Stimulated activated CD4-positive, alpha-beta T cell treated with anti-CD3 and anti-CD28 coated beads, Interleukin-15, amount 100 ng/mL, for 48 hours (primary cell): ENCODE data around the gene INPP4A.
"Not testable (repeated sequence)": the region's sequence is repeated elsewhere in the genome, so short reads cannot be mapped to it uniquely, and the experiment has no call there.

Experiments
- DNase-seq, 2 donors: peaks; one replicate each; pipeline ENCODE4 v3.0.0-alpha.2; 2020; ENCODE audit warnings: low read depth in 2 of 2

Gene INPP4A

DNA sequence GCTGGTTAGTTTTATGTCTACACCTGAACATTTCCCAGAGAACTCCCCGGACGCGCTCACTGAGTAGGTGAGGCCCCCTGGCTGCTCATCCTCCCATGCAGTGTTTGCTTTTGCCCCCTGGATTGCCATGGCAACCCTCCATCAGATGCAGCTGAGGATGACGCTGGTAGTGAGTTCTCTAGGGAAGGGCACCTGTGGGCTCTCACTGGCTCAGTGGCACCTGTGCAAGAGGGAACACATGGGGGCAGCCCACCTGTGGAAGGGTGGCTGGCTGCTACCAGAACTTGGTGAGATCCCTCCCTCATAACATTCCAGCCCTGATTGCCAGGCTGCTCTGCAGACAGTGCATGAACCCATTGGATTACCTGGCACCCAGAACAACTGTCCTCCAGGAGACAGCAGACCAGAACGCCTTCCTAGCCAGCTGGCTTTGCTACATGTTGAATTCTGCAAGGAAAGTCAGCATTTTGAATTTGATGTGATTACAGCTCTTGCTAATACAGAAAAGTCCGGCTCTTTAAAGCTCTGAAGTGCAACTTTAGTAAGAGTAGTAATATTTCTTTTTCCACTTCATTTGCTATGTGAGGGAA is 142.0 kb downstream of the INPP4A start:
- DNase-seq, result no peak

- DNase-seq, result no peak
Observed at GRCh38 chr2:98588880-98589431, 144.3 kb downstream of the INPP4A start.

GRCh38 chr2:98589489-98589888 is 144.8 kb downstream of the INPP4A start:
- no peak for DNase-seq

DNA sequence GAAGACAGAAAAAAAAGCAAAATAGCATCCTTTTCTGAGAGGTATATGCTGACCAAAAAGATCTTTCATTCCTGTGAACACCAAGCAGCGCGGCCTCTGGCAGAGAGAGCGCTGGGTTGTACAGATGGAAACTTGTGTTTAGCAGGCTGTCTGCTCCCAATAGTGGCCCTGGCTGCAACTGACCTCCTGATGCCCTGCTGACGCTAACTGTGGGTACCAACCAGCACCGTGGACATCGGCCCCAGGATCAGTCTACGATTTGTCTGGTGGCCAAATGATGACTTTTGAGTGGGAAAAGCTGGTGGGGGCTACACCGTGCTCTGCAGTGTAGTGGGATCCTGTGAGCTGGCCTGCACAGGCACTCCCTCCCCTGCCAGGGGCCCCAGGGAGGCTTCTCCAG is 147.9 kb downstream of the INPP4A start:
- DNase-seq, result no peak

GRCh38 chr2:98594665-98595064 is 150.0 kb downstream of the INPP4A start:
- not testable (repeated sequence) for DNase-seq

DNA sequence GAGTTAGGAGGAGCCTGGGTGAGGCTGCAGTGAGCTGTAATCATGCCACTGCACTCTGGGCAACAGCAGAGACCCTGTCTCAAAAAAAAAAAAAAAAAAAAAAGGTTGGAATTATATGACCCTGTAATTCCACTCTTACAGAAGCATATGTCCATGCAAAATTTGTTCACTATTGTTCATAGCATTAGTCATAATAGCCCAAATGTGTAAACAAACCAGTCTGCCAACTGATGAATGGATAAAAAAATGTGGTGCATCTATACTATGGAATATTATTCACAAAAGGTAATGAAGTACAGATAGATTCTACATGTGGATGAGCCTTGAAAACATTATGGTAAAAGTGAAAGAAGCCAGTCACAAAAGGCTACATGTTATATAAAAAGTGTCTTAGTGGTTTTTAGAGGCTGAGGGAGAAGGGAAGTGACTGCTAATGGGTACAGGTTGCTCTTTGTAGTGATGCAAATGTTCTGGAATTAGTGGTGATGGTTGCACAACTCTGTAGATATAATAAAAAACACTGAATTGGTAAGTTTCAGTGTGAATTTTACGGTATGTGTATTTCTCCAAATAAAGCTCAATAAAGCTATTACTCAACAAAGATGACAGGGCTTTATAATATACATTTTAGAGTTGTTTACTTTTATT is 154.2 kb downstream of the INPP4A start:
- no peak for DNase-seq

- no peak for DNase-seq
Observed at GRCh38 chr2:98601532-98602132, 157.0 kb downstream of the INPP4A start.

DNA sequence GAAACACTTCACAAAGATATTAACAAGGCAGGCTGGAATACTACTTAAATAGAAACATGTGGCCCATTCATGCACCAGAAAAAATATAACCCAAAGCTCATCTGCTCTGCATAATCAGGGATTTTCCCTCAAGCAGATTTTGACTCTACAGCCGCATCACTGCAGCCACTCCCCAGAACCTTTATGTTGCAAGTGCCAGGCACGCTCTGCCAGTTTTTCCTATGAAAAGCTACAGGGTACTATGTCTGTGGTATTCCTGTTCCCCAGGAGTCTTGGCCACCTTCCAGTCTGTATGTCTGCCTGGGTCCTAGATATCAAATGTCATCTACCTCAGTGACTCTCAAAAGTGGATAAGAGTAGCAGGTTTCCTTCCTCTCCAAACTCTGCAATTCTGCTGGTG is 159.9 kb downstream of the INPP4A start:
- DNase-seq, result no peak

DNA sequence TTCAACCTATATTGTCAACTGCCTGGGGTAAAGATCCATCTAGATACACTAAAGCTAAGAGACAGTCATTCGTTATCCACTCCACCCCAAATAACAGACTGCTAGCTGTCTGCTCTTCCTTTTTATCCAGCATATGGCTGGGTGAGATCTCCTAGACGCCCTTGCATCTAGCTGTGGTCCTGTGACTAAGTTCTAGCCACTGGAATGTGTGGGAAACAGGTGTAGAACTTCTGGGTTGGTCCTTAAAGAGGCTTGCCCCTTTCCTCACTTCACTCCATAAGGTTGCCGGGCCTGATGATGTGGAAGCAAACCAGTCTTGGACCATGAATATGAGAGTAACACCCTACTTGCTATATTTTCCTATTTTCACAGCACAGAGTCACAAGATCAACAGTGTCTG is 160.4 kb downstream of the INPP4A start:
- DNase-seq, result no peak

- no peak for DNase-seq
Observed at GRCh38 chr2:98606431-98606830, 161.8 kb downstream of the INPP4A start.

DNA sequence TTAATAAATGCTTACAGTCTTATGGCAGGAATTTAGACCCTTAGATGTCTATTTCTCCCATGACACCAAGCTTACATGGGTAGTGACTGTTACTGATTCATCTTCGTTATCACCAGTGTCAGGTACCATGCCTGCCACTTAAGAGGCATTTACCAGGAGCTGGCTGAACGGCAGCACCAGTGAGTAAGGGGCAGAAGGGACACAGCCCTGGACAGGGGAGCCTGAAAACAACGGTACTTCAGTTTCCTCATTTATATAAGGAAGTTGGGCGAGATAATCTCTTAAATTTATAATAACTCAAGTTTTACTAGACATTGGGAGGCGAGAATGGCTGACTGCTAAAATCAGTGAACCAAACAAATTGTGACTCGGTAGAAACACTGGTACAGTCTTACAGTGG is 162.4 kb downstream of the INPP4A start:
- DNase-seq, result no peak

DNA sequence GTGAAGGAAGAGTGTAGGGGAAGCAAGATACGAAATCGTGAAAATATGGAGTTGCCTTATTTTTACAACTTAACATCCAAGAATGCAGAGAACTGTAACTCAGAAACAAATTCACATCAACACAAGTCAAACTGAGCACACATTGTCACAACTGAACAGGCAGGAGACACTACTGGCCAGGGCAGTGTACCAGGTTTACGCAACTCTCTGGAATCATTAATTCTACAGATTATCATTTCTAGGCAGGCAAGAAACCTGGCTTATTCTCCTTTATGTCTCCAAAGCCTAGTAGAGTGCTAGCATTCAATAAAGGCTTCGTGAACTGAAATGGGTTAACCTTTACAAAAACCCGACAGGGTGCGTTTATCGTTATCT is 163.1 kb downstream of the INPP4A start:
- no peak for DNase-seq

GRCh38 chr2:98608116-98608961 is 163.7 kb downstream of the INPP4A start, which contains the start of the genes COA5 and UNC50:
TSS of gene COA5 (minus strand) at chr2:98608512. CDS start at chr2:98608405, 107 bp downstream.
TSS of gene UNC50 (plus strand) at chr2:98608589. CDS start at chr2:98609760, 1,171 bp downstream.
- peak; percentile 88 for DNase-seq

GRCh38 chr2:98608962-98609604 is 164.4 kb downstream of the INPP4A start:
- no peak for DNase-seq

- DNase-seq, result no peak
Observed at GRCh38 chr2:98614024-98614739, 169.5 kb downstream of the INPP4A start.

- no peak for DNase-seq
Observed at GRCh38 chr2:98615481-98615880, 170.8 kb downstream of the INPP4A start.

GRCh38 chr2:98617149-98617548 is 172.5 kb downstream of the INPP4A start:
- no peak for DNase-seq

- no peak for DNase-seq
Observed at GRCh38 chr2:98623657-98624056, 179.0 kb downstream of the INPP4A start.

DNA sequence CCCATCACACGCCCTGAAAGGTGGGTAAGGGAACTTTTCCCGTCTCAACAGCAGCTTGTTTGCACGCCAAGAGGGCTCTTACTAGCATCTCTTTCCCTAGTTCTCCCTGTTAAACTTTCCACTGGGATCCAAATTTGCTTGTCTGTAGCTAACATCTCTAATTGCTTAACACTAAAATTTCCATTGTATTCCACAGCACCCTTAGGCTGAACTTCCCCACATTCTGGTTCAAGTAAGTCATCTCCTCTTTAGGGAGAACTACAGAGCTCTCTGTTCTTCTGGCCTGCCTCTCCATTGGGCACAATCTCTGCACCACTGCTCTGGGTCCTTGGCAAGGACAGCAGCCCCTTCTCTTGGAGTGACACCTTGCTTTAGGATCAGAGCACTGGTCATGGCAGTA is 187.7 kb downstream of the INPP4A start:
- no peak for DNase-seq

GRCh38 chr2:98634406-98635092 is 189.9 kb downstream of the INPP4A start:
- peak in 1 of 2 donors; percentile 53 for DNase-seq
